Fibroblast of the aortic adventitia (primary cell): ENCODE measurements around the gene ATP11A. TPM values are rescaled to one million over a fixed set of nuclear protein-coding genes. Genes with fewer than 3 reads are reported as not detected.

Experiments
- DNase-seq: peaks from one replicate; pipeline ENCODE4 v3.0.0-alpha.2; 2010; ENCODE audit warnings: low read depth
- H3K4me3 ChIP-seq: 2 replicates; pipeline ENCODE4 v1.5.1; 2011; ENCODE audit warnings: low read depth, mild to moderate bottlenecking, control low read depth, low read length, moderate library complexity
- total RNA-seq: library from RNA; depleted of rRNA; stranded (reverse); fragments of >200 nt; gene quantifications from 2 replicates; pipeline ENCODE4 v1.2.3, GENCODE V29; 2012; ENCODE audit warnings: low replicate concordance
- TF ChIP-seq, protein P1 (sequence below): IDR thresholded peaks from 2 replicates; pipeline ENCODE4 v1.5.1; 2011; ENCODE audit warnings: mild to moderate bottlenecking, low read length, control low read depth, inconsistent platforms; ENCODE audit not compliant: insufficient read depth

The ATP11A gene
- total RNA-seq, 1 donor, result 8.9 TPM

DNA sequence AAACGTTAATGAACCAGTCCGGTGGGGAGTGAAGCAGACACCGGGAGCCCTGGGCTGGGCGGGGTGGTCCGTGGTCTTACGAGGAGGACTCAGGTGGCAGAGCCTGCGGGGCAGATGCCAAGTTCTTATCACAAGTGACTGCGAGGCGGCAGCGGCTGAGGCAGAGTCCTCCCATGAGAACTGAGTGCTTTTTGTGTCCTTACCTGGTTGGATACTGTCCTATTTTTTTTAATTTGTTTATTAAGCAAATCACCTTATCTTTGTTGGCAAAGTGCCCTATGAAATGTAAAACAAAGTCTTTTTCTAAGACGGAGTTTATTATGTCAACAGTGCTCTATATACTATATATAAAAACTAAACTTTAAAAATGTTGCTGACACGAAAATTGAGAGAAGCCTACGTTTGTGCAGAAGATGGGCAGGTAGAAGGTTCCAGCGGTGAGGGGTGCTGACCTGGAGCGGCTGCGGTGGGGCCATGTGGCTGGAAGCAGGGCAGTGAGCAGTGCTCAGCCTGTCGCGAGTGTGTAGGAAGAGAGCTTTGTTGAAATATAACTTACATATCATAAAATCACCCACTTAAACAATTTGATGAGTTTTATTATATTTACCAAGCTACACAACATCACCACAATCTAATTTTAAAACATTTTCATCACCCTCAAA lies 82.2 kb downstream of the ATP11A start:
- H3K4me3 ChIP-seq, result no peak overlapping the region
- no peak for DNase-seq
- TF ChIP-seq, protein P1, sequence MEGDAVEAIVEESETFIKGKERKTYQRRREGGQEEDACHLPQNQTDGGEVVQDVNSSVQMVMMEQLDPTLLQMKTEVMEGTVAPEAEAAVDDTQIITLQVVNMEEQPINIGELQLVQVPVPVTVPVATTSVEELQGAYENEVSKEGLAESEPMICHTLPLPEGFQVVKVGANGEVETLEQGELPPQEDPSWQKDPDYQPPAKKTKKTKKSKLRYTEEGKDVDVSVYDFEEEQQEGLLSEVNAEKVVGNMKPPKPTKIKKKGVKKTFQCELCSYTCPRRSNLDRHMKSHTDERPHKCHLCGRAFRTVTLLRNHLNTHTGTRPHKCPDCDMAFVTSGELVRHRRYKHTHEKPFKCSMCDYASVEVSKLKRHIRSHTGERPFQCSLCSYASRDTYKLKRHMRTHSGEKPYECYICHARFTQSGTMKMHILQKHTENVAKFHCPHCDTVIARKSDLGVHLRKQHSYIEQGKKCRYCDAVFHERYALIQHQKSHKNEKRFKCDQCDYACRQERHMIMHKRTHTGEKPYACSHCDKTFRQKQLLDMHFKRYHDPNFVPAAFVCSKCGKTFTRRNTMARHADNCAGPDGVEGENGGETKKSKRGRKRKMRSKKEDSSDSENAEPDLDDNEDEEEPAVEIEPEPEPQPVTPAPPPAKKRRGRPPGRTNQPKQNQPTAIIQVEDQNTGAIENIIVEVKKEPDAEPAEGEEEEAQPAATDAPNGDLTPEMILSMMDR, result no peak

DNA sequence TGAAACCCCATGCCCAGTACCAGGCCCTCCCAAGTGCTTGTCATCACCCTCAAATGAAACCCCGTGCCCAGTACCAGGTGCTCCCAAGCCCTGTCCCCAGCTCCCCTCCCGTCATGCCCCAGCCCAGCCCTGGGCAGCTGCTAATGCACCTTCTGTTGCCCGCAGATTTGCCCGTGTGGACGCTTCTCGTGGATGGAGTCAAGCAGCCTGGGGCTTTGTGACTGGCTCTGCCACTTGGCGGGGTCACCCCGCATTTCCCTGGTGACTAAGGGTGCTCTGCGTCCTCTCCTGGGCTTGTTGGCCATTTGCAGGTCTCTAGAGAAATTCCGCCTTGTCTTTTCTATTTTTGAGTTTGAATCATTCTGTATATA lies 82.7 kb downstream of the ATP11A start:
- DNase-seq, result no peak
- TF ChIP-seq, protein P1, result no peak
- no peak overlapping the region for H3K4me3 ChIP-seq

DNA sequence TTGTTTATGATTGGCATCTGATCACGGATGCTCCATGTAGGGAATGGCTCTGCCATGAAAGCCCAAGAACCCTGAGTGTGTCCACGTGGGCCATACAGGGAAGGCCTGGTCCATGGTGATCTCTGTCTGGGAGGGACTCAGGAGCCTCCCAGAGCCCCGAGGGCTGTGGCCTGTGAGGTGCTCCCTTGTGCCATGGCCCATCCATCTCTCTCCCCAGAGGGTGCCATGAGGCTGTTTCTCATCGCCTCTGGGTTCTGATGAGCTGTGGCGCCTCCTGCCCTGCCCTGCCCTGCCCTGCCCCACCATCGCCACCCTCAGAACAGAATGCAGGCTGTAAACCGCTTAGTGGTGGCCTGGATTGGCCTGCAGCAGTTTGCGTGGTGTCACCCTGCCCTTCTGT lies 83.1 kb downstream of the ATP11A start:
- no peak for DNase-seq
- TF ChIP-seq, protein P1, result no peak
- no peak overlapping the region for H3K4me3 ChIP-seq

DNA sequence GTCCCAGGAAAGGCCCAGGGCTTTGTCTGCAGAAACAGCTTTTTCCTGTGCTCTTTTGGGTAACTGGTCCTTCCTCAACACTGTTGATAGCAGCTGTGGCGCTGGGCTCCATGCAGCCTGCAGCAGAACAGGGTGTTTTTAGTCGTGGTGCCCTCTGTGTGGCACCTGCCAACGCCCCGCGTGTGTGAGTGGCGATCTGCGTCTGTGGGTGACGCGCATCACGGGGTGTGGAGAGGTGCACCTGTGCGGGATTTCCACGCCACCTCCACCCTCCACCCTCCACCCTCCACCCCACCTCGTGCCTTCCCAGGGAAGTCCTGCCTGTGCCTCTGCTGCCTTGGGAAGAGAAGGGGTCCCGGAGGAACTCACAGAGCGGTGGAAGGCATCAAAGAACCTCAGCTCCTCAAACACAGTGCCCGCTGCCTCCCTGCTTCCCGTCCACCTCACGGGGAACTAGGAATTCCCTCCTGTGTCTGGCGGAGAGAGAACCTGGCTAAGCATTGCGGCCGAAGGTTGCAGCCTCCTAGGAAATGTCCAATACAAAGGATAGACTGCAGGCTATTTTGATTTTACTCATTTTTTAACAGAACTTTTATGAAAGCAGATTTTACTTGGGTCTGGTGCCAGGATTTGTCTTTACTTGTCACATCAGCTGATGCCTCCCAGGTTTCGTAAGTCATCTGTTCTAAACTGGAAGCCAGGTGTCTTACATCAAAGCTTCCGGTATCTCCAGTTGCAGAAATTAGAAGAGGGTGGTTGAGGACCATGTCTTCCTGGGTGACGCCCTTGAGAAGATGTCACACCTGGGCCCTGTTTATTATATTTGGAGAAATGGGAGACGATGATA lies 84.0 kb downstream of the ATP11A start:
- DNase-seq, result no peak
- no peak overlapping the region for H3K4me3 ChIP-seq
- TF ChIP-seq, protein P1, result no peak

DNA sequence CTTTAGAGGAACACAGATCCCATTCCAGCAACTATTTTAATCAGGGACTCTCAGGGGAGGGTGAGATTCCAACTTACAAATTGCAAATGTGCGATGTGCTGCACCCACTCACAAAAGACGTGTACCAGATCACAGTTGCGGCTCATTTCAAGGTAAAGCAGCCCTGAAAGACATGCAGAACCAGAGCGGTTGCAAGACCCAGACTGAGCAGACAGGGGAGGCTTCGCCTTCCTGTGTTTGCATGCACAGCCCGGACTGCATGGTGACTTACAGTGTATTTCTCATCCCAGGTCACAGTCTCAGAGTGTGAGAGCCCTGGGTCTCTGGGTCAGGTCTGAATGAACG lies 84.6 kb downstream of the ATP11A start:
- no peak for DNase-seq
- TF ChIP-seq, protein P1, result no peak

DNA sequence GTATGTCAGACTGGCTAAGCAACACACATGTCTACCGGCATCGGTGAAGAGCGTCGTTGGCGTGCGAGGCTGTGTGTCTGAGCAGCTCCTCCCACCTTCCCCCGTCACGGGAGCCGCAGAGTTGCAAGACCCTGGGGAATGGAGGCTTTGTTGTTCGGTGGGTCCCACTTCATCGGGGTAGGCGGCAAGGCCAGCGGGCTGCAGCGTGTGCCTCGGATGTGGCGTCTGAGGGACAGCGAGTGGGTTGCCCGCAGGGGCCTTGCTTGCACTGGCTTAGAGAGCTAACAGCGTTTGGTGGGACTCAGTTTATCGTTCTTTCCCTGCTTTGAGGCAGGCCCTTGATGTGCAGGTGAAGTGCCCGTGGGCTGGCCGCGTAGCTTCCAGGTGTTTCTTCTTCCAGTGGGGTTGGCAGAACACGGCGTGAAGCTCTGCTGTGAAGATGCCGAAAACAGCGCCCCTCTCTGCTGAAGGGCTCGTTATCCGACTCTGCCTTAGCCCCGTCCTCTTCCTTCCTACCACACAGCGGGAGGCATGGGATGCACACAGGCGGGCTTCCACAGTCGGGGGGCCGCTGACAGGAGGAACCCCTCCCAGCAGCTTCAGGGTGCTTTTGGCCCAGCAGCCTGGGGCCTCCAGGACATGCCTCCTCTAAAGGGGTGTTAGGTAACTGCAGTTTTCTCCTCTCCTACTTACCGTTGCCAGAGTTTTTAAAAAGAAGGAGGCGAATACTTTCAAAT lies 85.2 kb downstream of the ATP11A start:
- no peak overlapping the region for H3K4me3 ChIP-seq
- DNase-seq, result no peak
- TF ChIP-seq, protein P1, result no peak

More for the DNA sequence above, 84.6 kb downstream of the ATP11A start:
- H3K4me3 ChIP-seq, result no peak overlapping the region
